Measurements from ENCODE around the gene PLAC9. TPM values are rescaled to one million over a fixed set of nuclear protein-coding genes. Genes with fewer than 3 reads are reported as not detected.
"Not testable (repeated sequence)": the region's sequence is repeated elsewhere in the genome, so short reads cannot be mapped to it uniquely, and the experiment has no call there.

Gene PLAC9
- total RNA-seq, 2 donors from 2014 or later: 4.2 to 8.2 TPM

DNA sequence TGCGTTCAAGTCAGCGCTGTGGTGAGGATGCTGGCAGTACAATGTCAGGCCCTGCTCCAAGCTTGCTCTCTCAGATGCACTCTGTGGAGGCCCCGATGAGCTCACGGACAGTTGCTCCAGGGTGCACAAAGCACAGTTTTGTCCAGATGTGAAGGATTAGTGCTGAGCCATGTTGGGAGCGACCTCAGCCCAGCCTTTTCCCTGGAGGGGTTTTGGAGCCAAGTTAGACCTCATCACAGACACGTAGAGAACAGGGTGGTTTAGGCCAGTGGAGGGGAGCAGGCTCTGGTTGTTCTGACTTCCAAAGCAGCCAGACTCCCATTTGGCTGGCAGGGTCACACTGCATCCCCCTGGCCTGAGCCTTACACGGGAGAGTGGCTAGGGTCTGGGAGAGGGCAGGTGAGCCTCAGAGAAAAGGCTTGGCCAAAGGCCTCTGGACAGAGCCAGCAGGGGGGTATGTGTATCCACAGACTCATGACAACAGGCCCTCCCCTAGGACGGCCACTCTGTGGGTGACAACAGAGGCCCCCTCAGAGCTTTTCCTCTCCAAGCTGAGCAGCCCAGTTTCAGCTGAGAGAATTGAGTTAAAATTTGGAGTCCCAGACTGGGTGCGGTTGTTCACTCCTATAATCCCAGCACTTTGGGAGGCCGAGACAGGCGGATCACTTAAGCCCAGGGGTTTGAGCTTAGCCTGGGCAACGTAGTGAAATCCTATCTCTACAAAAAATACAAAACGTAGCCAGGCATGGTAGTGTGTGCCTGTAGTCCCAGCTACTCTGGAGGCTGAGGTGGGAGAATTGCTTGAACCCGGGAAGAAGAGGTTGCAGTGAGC, 4.7 kb downstream of the PLAC9 start:
- intact Hi-C loops (cut with DNase I, micrococcal nuclease): no loop called here
- DNase-seq: peak in 1 of 2 donors; percentile 47
- ATAC-seq: no peak

DNA sequence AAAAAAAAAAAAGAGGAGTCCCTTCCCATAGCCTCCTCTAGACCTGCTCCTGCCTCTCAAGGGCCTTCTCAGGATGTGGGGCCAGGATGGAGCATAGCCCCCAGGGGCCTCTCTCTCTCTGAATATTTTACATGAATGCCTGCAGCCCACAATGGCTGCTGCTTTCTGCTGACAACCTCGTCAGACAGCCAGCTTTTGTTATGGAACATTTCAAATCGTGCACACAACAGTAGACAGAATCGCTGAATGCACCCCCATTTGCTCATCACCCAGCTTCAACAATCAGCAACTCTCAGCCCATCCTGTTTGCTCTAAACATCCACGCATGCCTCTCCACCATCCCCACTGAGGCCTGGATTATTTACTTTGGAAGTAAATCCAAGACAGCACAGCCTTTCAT, 5.4 kb downstream of the PLAC9 start:
- intact Hi-C loops (cut with DNase I, micrococcal nuclease): no loop called here
- ATAC-seq: no peak
- no peak for DNase-seq

DNA sequence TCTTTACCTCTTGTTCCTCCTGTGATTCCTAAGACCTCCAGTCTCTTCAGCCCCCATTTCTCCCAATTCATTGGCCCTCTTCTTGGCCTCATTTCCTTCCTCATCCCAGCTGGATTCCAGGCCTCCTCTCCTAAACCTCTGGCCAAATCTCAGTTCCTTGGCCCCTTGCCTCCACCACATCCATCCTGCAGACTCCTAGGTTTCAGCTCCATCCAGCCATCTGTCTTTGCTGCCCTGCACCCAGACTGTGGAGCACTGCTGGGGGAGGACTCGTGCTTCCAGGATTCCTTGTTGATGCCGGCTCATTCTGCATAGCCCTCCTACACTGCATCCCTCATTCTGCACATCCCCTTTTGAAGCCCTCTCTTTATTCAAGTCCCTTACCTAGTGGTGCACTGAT, 6.7 kb downstream of the PLAC9 start:
- ATAC-seq (no peak), DNase-seq (no peak)
- intact Hi-C loops (cut with DNase I, micrococcal nuclease): no loop called here

DNA sequence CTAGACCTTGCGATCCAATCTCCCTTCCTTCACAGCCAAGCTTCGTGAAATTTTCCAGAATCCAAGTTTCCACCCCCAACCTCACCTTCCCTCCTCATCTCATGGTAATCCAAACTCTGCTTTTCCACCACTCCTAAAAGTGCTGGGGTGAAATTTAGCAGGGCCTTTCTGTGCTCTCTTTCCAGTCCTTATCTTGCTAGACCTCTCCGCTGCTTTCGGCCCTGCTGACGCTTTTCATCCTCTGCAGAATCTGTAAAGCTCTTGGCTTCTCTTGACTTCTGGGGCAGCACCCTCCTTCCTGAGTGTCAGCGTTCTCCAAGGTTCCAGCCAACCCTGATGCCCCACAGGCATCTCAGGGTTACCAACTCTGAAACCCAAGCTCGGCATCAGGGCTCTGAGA, 7.7 kb downstream of the PLAC9 start:
- no peak for DNase-seq
- intact Hi-C loops (cut with DNase I, micrococcal nuclease): no loop called here
- no peak for ATAC-seq

DNA sequence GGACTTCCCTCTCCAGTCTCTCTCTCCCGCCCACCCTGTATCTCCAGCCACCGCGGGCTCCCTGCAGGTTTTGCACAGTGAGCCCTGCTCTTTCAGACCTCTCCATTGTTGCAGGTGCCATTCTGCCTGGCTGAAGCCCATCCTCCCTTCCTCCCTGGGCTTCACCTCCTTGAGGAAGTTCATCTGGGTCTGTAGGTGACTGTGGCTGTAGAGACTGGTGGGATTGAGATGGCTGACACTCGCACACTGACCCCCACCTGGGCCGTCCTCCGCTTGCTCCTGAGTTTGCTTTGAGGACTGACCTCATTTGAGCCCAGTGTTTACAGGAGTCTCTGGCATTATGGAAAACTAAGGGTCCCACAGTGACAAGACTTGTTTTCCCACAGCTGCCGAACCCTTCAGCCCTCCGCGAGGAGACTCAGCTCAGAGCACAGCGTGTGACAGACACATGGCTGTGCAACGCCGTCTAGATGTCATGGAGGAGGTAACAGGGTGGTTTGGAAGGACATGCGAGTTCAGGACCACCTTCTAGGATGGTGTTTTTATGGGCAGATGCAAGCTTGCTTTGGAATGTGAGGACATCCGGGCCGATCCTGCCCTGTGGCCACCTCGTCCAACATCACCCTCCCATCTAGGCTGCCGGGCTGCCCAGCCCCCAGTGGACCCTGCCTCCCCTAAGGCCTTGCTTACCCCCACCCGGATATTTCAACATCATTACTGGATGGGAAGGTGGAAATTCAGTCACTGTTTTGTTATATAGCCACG, 9.3 kb downstream of the PLAC9 start:
- ATAC-seq (no peak), DNase-seq (no peak)
- intact Hi-C loops (cut with DNase I, micrococcal nuclease): no loop called here

DNA sequence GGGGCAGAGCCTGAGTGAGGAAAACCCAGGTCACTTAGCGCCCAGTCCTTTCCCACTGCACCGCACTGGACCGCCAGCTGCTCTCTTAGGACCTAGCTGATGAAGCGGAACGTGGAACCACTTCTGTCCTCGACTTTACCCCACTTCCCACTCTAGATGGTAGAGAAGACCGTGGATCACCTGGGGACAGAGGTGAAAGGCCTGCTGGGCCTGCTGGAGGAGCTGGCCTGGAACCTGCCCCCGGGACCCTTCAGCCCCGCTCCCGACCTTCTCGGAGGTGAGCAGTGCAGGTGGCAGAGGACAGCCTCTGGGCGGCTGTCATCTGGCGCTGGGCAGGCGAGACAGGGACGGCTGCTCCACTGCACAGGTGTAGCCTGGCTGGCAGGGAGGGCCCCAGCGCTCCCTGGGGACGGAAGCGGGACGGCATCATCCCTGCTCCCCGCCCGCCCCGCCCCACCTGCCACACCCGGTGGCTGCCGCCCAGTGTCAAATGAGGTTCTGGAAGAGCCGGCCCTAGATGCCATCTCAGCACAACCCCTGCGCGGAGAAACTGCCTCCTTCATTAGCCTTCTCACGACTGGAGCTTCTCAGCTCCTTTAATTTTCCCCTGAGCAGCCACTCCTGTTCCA, 11.7 kb downstream of the PLAC9 start:
- DNase-seq (peak; percentile 72 to 73), ATAC-seq (peak; percentile 83)
- intact Hi-C loops (cut with DNase I, micrococcal nuclease): no loop called here

DNA sequence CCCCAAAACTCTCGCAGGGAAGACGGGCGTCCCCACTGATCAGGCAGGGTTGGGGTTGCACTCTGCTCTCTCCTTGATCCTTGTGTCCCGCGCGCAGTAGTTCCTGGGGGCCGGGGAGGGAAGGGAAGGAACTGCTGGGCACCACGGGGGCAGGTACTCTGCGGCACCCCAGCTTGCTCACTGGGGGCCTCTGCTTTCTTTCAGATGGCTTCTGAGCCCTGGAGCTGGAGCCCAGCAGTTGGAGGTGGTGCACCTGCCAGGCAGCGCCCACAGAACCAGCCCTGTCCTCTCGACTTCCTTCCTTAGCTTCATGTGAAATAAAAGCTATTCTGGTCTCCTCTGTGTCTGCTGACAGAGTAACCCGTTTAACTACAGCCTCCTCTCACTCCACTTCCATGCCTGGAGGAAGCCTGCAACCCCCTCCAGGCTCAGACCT, 12.2 kb downstream of the PLAC9 start:
- no peak for DNase-seq
- intact Hi-C loops (cut with DNase I, micrococcal nuclease): loop anchor here in 1 of 2 donors (5.0 kb wide), 1 partner anchor 68 kb away; no protein-coding TSS in a partner anchor
- ATAC-seq: peak; percentile 26

DNA sequence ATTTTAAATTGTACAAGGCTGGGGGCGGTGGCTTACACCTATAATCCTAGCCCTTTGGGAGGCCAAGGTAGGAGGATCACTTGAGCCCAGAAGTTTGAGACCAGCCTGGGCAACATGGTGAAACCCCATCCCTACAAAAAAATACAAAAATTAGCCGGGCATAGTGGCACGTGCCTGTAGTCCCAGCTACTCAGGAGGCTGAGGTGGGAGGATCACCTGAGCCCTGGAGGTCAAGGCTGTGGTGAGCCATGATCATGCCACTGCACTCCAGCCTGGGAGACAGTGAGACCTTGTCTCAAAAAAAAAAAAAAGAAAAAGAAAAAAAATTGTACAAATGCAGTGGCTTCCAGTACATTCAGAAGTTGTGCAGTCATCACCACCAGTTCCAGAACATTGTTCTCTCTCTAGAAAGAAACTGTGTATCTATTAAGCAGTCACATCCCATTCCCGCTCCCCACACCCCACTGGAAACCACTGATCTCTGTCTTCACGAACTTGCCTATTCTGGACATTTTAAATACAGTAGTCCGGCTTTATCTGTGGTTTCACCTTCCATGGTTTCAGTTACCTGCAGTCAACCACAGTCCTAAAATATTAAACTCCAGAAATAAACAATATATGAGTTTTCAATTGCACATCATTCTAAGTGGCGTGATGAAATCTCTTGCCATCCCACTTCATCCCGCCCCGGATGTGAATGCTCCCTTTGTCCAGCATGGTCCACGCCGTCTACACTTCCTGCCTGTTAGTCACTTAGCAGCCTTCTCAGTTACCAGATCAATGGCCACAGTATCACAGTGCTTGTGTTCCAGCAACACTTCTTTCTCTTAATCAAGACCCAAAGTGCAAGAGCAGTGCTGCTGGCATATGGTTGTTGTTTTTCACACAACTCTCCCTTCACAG, 13.1 kb downstream of the PLAC9 start:
- not testable (repeated sequence) for ATAC-seq, DNase-seq
- intact Hi-C loops (cut with DNase I, micrococcal nuclease): loop anchor here in 1 of 2 donors (5.0 kb wide), 1 partner anchor 67 kb away; no protein-coding TSS in a partner anchor

DNA sequence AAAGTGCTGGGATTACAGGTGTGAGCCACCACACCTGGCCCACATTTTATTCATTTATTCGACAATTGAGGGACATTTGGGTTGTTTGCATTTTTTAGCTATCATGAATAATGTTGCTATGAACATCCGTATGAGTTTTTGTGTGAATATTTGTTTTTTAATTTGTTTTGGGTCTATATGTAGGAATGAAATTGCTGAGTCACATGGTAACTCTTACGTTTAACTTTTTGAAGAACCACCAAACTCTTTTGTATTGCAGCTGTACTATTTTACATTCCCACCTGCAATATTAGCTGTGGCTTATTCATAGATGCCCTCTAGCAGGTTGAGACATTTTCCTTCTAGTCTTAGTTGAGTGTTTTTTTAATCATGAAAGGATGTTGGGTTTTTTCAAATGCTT, 14.4 kb downstream of the PLAC9 start:
- no peak for ATAC-seq
- intact Hi-C loops (cut with DNase I, micrococcal nuclease): loop anchor here in 1 of 2 donors (5.0 kb wide), 1 partner anchor 65 kb away; no protein-coding TSS in a partner anchor
- no peak for DNase-seq

DNA sequence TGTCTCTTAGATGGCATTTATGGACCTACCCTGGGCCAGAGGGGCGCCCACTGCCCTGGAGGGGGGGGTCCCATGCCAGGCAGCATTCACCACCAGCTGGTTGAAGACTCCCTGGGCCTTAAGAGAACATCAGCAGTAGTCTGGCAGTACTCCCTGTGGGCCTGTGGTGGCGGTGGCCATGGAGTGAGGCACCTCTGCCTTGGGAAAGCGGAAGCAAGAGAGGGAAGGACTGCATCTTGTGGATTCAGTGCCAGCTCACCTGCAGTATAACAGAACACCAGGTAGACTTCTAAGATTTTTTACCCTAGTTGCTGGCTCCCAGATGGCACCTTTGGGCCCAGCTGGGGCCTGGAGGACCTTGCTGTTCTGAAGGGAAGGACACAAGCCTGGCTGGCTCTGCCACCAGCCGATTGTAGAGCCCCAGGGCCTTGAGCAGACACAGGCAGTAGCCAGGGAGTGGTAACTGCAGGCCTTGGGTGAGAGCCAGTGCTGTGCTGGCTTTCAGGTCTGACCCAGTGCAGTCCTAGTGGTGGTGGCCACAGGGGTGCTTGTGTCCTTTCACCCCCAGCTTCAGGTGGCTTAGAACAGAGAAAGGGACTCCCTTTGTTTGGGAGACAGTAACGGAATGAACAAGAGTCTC, 15.8 kb downstream of the PLAC9 start:
- ATAC-seq: no peak
- intact Hi-C loops (cut with DNase I, micrococcal nuclease): loop anchor here in 1 of 2 donors (5.0 kb wide), 1 partner anchor 64 kb away; no protein-coding TSS in a partner anchor
- DNase-seq: peak in 1 of 2 donors; percentile 16

DNA sequence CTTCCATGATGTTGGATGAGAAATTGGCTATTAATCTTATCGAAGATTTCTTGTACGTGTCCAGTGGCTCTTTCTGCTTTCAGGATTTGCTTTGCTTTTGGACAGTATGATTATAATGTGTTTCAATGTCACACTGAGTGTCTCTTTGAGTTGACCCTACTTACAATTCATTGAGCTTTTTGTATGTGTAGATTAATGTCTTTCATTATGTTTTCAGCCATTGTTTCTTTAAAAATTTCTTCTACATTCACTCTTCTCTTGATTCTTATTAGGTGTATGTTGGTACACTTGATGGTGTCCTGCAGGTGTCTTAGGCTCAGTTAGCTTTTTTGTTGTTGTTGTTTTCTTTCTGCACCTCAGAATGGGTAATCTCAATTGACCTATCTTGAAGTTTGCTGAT, 16.6 kb downstream of the PLAC9 start:
- intact Hi-C loops (cut with DNase I, micrococcal nuclease): loop anchor here in 1 of 2 donors (5.0 kb wide), 1 partner anchor 63 kb away; no protein-coding TSS in a partner anchor
- no peak for DNase-seq
- ATAC-seq: no peak

DNA sequence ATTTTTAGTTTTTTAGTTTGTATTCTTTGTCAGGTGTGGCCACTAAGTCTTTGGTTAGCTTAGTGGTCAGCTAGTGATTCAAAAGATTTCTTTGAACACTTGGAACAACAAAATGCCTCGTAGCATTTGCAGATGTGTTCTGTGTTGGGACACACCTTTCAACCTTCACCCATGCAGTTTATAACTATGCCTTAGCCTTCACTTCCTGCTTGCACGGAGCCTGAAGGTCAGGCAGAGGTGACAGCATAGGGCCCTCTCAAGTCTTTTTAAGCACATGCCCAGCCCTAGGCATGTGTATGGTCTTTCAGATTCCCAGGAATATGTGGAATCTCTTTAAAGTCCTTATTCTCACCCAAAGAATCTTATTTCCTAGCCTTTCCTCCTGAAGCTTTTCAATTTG, 17.6 kb downstream of the PLAC9 start:
- ATAC-seq (peak; percentile 81), DNase-seq (peak; percentile 18 to 29)
- intact Hi-C loops (cut with DNase I, micrococcal nuclease): loop anchor here in 1 of 2 donors (10.0 kb wide), 1 partner anchor 55 kb away; the partner anchor contains the start of gene ANXA11

DNA sequence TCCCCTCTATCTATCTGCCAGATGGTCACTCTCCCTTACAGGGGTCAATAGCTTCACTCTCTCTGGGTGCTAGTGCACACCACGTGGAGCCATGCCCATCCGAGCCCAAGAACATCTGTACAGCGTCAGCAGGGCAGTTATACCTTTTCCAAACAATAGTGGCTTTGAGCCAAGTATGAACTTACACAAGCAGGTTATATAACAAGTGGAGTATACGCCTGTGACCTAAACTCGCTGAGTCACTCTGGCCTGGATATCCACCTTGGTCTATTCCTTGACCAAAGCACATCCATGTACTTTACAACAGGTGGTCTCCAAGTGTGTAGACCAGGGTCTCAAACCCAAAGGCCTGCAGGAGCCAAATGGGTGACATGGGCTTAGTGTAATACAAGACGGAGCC, 20.3 kb downstream of the PLAC9 start:
- ATAC-seq (no peak), DNase-seq (peak in 1 of 2 donors; percentile 19)
- intact Hi-C loops (cut with DNase I, micrococcal nuclease): loop anchor here in 1 of 2 donors (10.0 kb wide), 1 partner anchor 52 kb away; the partner anchor contains the start of gene ANXA11

DNA sequence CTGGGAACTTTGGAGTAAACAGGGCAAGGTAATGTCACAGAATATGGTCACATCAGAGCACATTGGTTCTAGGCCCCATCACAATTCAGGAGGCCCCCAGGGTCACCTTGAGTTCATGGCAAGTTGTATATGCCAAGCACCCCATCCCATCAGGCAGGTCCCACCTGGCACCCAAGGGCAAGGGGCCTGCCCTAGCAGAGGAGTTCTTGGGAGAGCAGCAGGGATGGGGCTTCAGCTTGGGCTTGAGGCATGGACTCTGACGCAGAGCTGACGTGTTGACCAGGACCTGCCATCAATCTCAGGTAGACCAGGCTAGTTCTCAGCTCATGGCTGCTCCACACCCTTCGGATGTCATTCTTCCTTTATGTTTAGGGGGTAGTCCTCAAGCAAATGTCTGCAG, 20.9 kb downstream of the PLAC9 start:
- peak in 1 of 2 donors; percentile 10 for DNase-seq
- intact Hi-C loops (cut with DNase I, micrococcal nuclease): loop anchor here in 1 of 2 donors (10.0 kb wide), 1 partner anchor 51 kb away; the partner anchor contains the start of gene ANXA11
- no peak for ATAC-seq

DNA sequence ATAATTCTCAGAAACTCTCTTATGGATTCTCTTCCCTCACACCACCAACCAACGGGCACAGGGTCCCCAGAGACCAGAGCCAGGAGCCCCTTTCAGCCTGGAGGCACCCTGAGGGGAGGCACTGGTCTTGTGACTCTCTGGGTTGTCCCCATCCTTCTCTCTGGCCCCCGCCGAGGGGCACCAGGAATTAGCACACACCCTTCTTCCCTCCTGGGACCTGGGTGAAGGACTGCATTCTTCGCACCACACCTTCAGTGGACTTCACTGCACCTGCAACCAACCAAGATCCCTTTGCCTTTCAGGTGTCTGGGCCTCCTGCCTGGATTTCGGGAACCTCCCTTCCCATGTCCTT, 22.1 kb downstream of the PLAC9 start:
- DNase-seq (no peak), ATAC-seq (no peak)
- intact Hi-C loops (cut with DNase I, micrococcal nuclease): loop anchor here in 1 of 2 donors (10.0 kb wide), 1 partner anchor 50 kb away; the partner anchor contains the start of gene ANXA11

DNA sequence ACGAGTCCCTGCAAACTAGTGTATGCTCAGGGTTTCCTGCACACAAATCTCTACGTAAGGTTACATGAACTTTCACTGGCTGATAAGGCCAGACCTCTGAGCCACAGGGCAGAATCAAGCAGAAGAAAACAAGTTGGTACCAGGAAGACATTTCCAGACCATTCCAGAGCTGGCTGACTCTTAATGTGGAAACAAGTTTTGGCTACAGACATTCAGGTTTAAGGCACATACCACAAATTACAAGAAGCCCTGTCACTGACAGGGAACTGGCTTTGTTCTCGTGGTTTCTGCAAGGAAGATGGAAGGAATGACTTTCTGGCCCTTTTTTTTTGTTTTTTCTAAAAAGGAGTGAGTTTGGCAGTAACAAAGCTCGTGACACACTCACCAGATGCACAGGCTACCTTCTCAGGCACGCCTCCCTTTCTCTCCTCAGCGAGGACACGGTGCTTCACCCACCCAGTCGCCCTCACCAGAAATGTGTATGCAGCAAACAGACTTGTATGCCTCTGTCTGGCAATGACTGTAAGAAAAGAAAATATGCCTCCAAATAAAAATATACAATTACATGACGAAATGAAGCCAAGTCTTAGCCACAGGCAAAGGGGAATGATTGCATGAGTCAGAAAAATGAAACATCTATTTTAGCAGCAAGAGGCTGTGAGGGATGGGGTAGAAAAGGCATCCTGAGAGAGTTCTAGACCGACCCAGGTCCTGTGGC, 22.6 kb downstream of the PLAC9 start:
- no peak for ATAC-seq
- intact Hi-C loops (cut with DNase I, micrococcal nuclease): loop anchor here in 1 of 2 donors (10.0 kb wide), 1 partner anchor 50 kb away; the partner anchor contains the start of gene ANXA11

More for the DNA sequence above, 22.6 kb downstream of the PLAC9 start:
- DNase-seq: no peak
